HEK293 (cell line): ENCODE measurements around the gene ELAVL3.

Source experiments
- GFI1B ChIP-seq: fragments of 450-650 bp; formaldehyde crosslinking; IDR thresholded peaks from 2 replicates; pipeline ENCODE4 v1.5.1; 2016; ENCODE audit warnings: missing biosample characterization, missing genetic modification characterization
- HOXD13 ChIP-seq: sonication (generic); formaldehyde crosslinking; IDR thresholded peaks from 2 replicates; pipeline ENCODE4 v1.8.0; 2022; ENCODE audit warnings: missing genetic modification reagents, borderline replicate concordance
- KLF10 ChIP-seq: fragments of 450-650 bp; IDR thresholded peaks from 2 replicates; pipeline ENCODE4 v1.5.1; 2018; ENCODE audit warnings: missing biosample characterization, mild to moderate bottlenecking, missing genetic modification characterization
- ZBTB17 ChIP-seq: fragments of 450-650 bp; formaldehyde crosslinking; IDR thresholded peaks from 2 replicates; pipeline ENCODE4 v1.5.1; 2016; ENCODE audit warnings: missing biosample characterization, missing genetic modification characterization
- ZNF132 ChIP-seq: fragments of 450-650 bp; formaldehyde crosslinking; IDR thresholded peaks from 2 replicates; pipeline ENCODE4 v1.5.1; 2017; ENCODE audit warnings: missing biosample characterization, missing genetic modification characterization, borderline replicate concordance
- ZNF184 ChIP-seq: fragments of 450-650 bp; IDR thresholded peaks from 2 replicates; pipeline ENCODE4 v1.5.1; 2018; ENCODE audit warnings: missing biosample characterization, mild to moderate bottlenecking, missing genetic modification characterization
- ZNF211 ChIP-seq: fragments of 450-650 bp; formaldehyde crosslinking; IDR thresholded peaks from 2 replicates; pipeline ENCODE4 v1.5.1; 2016; ENCODE audit warnings: low read depth, missing biosample characterization, missing genetic modification characterization
- ZNF292 ChIP-seq: fragments of 450-650 bp; formaldehyde crosslinking; IDR thresholded peaks from 2 replicates; pipeline ENCODE4 v1.5.1; 2016; ENCODE audit warnings: low read depth, missing biosample characterization, missing genetic modification characterization, borderline replicate concordance
- ZNF394 ChIP-seq: fragments of 450-650 bp; formaldehyde crosslinking; IDR thresholded peaks from 2 replicates; pipeline ENCODE4 v1.5.1; 2016; ENCODE audit warnings: missing biosample characterization, missing genetic modification characterization, mild to moderate bottlenecking, moderate library complexity, borderline replicate concordance
- ZNF416 ChIP-seq: fragments of 450-650 bp; formaldehyde crosslinking; IDR thresholded peaks from 2 replicates; pipeline ENCODE4 v1.5.1; 2016; ENCODE audit warnings: missing biosample characterization, missing genetic modification characterization
- ZNF623 ChIP-seq: fragments of 450-650 bp; formaldehyde crosslinking; IDR thresholded peaks from 2 replicates; pipeline ENCODE4 v1.5.1; 2016; ENCODE audit warnings: missing biosample characterization, missing genetic modification characterization
- ZNF654 ChIP-seq: fragments of 450-650 bp; formaldehyde crosslinking; IDR thresholded peaks from 2 replicates; pipeline ENCODE4 v1.5.1; 2016; ENCODE audit warnings: low read depth, missing biosample characterization, missing genetic modification characterization
- ZNF670 ChIP-seq: fragments of 450-650 bp; formaldehyde crosslinking; IDR thresholded peaks from 2 replicates; pipeline ENCODE4 v1.5.1; 2016; ENCODE audit warnings: missing biosample characterization, missing genetic modification characterization, low read depth
- ZNF830 ChIP-seq: fragments of 450-650 bp; IDR thresholded peaks from 2 replicates; pipeline ENCODE4 v1.5.0; 2018; ENCODE audit warnings: missing biosample characterization, missing genetic modification characterization, low read depth, mild to moderate bottlenecking, moderate library complexity
- TF ChIP-seq, protein P1 (sequence below): fragments of 450-650 bp; formaldehyde crosslinking; IDR thresholded peaks from 2 replicates; pipeline ENCODE4 v1.5.1; 2016; ENCODE audit warnings: missing biosample characterization, missing genetic modification characterization, low read depth
- TF ChIP-seq, protein P2 (sequence below): fragments of 450-650 bp; formaldehyde crosslinking; IDR thresholded peaks from 2 replicates; pipeline ENCODE4 v1.5.0; 2017; ENCODE audit warnings: missing biosample characterization, missing genetic modification characterization, borderline replicate concordance
- TF ChIP-seq, protein P3 (sequence below): fragments of 450-650 bp; formaldehyde crosslinking; IDR thresholded peaks from 2 replicates; pipeline ENCODE4 v1.5.1; 2016; ENCODE audit warnings: missing biosample characterization, missing genetic modification characterization
- TF ChIP-seq, protein P4 (sequence below): fragments of 450-650 bp; formaldehyde crosslinking; IDR thresholded peaks from 2 replicates; pipeline ENCODE4 v1.5.1; 2016; ENCODE audit warnings: missing biosample characterization, missing genetic modification characterization
- TF ChIP-seq, protein P5 (sequence below): fragments of 450-650 bp; formaldehyde crosslinking; IDR thresholded peaks from 2 replicates; pipeline ENCODE4 v1.5.1; 2016; ENCODE audit warnings: missing biosample characterization, missing genetic modification characterization
- TF ChIP-seq, protein P6 (sequence below): fragments of 450-650 bp; formaldehyde crosslinking; IDR thresholded peaks from 2 replicates; pipeline ENCODE4 v1.5.1; 2017; ENCODE audit warnings: missing biosample characterization, missing genetic modification characterization
- TF ChIP-seq, protein P7 (sequence below): fragments of 450-650 bp; formaldehyde crosslinking; IDR thresholded peaks from 2 replicates; pipeline ENCODE4 v1.5.1; 2017; ENCODE audit warnings: missing biosample characterization, missing genetic modification characterization

Gene ELAVL3

DNA sequence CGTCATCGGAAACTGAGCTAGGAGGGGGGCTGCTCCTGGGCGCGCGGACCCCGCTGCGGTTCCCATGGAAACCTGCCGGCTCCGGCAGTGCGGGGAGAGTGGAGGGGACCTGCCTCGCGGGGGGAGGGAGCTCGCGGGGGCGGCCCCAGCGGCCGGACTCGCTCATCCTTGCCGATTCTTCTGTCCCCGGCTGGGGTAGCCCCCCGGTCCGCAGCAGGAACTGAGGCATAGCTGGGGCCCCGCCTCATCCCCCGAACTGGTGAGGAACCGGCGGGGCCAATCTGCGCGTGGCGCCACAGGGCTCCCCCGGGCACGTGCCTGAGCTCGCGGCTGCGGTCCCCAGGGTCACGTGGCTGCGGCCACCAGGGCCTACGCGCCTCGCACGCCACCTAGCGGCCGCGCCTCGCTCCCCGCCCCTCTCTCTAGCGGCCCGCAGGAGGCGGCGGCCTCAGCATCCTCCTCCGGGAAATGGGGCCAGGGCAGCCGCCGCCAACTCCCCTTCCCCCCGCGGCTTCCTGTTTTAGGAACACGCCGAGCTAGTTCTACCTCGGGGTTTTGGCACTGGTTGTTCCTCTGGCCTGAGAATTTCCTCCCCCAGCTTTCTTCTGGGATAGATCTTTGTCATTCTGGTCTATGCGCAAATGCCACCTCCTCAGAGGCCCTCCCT, 1.7 kb upstream of the ELAVL3 start (continued):
- TF ChIP-seq ZNF416 (tag by site-specific recombination) (peak; percentile 97), ZNF211 (no peak), ZBTB17 (tag by site-specific recombination) (no peak), ZNF132 (tag by site-specific recombination) (no peak), ZNF394 (tag by site-specific recombination) (peak; percentile 64; the same call in 1 of the 2 replicates), ZNF184 (tag by site-specific recombination) (peak; percentile 33; the same call in 1 of the 2 replicates), GFI1B (0 out of 2 replicates have a peak, but pooled peaks have one; percentile 7), KLF10 (tag by site-specific recombination) (peak; percentile 81), ZNF670 (tag by site-specific recombination) (no peak), ZNF623 (no peak), ZNF654 (tag by site-specific recombination) (peak; percentile 73), ZNF830 (tag by site-specific recombination) (no peak), ZNF292 (tag by site-specific recombination) (no peak), HOXD13 (CRISPR knock-in tag) (no peak)
- TF ChIP-seq, protein P1, sequence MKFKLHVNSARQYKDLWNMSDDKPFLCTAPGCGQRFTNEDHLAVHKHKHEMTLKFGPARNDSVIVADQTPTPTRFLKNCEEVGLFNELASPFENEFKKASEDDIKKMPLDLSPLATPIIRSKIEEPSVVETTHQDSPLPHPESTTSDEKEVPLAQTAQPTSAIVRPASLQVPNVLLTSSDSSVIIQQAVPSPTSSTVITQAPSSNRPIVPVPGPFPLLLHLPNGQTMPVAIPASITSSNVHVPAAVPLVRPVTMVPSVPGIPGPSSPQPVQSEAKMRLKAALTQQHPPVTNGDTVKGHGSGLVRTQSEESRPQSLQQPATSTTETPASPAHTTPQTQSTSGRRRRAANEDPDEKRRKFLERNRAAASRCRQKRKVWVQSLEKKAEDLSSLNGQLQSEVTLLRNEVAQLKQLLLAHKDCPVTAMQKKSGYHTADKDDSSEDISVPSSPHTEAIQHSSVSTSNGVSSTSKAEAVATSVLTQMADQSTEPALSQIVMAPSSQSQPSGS (tag by site-specific recombination): no peak
- TF ChIP-seq, protein P2, sequence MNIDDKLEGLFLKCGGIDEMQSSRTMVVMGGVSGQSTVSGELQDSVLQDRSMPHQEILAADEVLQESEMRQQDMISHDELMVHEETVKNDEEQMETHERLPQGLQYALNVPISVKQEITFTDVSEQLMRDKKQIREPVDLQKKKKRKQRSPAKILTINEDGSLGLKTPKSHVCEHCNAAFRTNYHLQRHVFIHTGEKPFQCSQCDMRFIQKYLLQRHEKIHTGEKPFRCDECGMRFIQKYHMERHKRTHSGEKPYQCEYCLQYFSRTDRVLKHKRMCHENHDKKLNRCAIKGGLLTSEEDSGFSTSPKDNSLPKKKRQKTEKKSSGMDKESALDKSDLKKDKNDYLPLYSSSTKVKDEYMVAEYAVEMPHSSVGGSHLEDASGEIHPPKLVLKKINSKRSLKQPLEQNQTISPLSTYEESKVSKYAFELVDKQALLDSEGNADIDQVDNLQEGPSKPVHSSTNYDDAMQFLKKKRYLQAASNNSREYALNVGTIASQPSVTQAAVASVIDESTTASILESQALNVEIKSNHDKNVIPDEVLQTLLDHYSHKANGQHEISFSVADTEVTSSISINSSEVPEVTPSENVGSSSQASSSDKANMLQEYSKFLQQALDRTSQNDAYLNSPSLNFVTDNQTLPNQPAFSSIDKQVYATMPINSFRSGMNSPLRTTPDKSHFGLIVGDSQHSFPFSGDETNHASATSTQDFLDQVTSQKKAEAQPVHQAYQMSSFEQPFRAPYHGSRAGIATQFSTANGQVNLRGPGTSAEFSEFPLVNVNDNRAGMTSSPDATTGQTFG (tag by site-specific recombination): no peak
- TF ChIP-seq, protein P3, sequence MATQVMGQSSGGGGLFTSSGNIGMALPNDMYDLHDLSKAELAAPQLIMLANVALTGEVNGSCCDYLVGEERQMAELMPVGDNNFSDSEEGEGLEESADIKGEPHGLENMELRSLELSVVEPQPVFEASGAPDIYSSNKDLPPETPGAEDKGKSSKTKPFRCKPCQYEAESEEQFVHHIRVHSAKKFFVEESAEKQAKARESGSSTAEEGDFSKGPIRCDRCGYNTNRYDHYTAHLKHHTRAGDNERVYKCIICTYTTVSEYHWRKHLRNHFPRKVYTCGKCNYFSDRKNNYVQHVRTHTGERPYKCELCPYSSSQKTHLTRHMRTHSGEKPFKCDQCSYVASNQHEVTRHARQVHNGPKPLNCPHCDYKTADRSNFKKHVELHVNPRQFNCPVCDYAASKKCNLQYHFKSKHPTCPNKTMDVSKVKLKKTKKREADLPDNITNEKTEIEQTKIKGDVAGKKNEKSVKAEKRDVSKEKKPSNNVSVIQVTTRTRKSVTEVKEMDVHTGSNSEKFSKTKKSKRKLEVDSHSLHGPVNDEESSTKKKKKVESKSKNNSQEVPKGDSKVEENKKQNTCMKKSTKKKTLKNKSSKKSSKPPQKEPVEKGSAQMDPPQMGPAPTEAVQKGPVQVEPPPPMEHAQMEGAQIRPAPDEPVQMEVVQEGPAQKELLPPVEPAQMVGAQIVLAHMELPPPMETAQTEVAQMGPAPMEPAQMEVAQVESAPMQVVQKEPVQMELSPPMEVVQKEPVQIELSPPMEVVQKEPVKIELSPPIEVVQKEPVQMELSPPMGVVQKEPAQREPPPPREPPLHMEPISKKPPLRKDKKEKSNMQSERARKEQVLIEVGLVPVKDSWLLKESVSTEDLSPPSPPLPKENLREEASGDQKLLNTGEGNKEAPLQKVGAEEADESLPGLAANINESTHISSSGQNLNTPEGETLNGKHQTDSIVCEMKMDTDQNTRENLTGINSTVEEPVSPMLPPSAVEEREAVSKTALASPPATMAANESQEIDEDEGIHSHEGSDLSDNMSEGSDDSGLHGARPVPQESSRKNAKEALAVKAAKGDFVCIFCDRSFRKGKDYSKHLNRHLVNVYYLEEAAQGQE (tag by site-specific recombination): no peak; the same call in 1 of the 2 replicates
- TF ChIP-seq, protein P4, sequence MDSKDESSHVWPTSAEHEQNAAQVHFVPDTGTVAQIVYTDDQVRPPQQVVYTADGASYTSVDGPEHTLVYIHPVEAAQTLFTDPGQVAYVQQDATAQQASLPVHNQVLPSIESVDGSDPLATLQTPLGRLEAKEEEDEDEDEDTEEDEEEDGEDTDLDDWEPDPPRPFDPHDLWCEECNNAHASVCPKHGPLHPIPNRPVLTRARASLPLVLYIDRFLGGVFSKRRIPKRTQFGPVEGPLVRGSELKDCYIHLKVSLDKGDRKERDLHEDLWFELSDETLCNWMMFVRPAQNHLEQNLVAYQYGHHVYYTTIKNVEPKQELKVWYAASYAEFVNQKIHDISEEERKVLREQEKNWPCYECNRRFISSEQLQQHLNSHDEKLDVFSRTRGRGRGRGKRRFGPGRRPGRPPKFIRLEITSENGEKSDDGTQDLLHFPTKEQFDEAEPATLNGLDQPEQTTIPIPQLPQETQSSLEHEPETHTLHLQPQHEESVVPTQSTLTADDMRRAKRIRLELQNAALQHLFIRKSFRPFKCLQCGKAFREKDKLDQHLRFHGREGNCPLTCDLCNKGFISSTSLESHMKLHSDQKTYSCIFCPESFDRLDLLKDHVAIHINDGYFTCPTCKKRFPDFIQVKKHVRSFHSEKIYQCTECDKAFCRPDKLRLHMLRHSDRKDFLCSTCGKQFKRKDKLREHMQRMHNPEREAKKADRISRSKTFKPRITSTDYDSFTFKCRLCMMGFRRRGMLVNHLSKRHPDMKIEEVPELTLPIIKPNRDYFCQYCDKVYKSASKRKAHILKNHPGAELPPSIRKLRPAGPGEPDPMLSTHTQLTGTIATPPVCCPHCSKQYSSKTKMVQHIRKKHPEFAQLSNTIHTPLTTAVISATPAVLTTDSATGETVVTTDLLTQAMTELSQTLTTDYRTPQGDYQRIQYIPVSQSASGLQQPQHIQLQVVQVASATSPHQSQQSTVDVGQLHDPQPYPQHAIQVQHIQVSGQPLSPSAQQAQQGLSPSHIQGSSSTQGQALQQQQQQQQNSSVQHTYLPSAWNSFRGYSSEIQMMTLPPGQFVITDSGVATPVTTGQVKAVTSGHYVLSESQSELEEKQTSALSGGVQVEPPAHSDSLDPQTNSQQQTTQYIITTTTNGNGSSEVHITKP (tag by site-specific recombination): peak; percentile 89
- TF ChIP-seq, protein P5, sequence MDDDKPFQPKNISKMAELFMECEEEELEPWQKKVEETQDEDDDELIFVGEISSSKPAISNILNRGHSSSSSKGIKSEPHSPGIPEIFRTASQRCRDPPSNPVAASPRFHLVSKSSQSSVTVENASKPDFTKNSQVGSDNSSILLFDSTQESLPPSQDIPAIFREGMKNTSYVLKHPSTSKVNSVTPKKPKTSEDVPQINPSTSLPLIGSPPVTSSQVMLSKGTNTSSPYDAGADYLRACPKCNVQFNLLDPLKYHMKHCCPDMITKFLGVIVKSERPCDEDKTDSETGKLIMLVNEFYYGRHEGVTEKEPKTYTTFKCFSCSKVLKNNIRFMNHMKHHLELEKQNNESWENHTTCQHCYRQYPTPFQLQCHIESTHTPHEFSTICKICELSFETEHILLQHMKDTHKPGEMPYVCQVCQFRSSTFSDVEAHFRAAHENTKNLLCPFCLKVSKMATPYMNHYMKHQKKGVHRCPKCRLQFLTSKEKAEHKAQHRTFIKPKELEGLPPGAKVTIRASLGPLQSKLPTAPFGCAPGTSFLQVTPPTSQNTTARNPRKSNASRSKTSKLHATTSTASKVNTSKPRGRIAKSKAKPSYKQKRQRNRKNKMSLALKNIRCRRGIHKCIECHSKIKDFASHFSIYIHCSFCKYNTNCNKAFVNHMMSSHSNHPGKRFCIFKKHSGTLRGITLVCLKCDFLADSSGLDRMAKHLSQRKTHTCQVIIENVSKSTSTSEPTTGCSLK (tag by site-specific recombination): no peak
- TF ChIP-seq, protein P6, sequence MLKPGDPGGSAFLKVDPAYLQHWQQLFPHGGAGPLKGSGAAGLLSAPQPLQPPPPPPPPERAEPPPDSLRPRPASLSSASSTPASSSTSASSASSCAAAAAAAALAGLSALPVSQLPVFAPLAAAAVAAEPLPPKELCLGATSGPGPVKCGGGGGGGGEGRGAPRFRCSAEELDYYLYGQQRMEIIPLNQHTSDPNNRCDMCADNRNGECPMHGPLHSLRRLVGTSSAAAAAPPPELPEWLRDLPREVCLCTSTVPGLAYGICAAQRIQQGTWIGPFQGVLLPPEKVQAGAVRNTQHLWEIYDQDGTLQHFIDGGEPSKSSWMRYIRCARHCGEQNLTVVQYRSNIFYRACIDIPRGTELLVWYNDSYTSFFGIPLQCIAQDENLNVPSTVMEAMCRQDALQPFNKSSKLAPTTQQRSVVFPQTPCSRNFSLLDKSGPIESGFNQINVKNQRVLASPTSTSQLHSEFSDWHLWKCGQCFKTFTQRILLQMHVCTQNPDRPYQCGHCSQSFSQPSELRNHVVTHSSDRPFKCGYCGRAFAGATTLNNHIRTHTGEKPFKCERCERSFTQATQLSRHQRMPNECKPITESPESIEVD: peak; percentile 7; the same call in 1 of the 2 replicates
- TF ChIP-seq, protein P7, sequence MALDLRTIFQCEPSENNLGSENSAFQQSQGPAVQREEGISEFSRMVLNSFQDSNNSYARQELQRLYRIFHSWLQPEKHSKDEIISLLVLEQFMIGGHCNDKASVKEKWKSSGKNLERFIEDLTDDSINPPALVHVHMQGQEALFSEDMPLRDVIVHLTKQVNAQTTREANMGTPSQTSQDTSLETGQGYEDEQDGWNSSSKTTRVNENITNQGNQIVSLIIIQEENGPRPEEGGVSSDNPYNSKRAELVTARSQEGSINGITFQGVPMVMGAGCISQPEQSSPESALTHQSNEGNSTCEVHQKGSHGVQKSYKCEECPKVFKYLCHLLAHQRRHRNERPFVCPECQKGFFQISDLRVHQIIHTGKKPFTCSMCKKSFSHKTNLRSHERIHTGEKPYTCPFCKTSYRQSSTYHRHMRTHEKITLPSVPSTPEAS (tag by site-specific recombination): 0 out of 2 replicates have a peak, but pooled peaks have one; percentile 8
